ENCODE results near the gene KCNH6.

Gene KCNH6

GRCh38 chr17:63512896-63513644, 10.1 kb upstream of the KCNH6 start:
- Histone ChIP-seq H2BK120ac (ENCODE audit: low read depth, low read length) (no peak overlapping the region), H3K4me2 (ENCODE audit: low read length) (no peak overlapping the region), H3K79me1 (ENCODE audit: low read length) (no peaks in the 10 kb centered on the region), H3K23ac (ENCODE audit: low read length) (no peak overlapping the region), H3K4me3 (ENCODE audit: low read length) (no peak overlapping the region), H3K9ac (ENCODE audit: low read length) (no peak overlapping the region), H3K4me1 (ENCODE audit: control insufficient read depth, low read depth, low read length) (no peaks in the 10 kb centered on the region), H2AK5ac (ENCODE audit: low read length) (no peak overlapping the region), H2BK5ac (ENCODE audit: low read length) (no peak overlapping the region), H4K5ac (ENCODE audit: low read length) (no peak overlapping the region), H3K27ac (ENCODE audit: low read depth, low read length) (no peak overlapping the region), H3K18ac (ENCODE audit: low read length) (no peak overlapping the region), H3K36me3 (ENCODE audit: control insufficient read depth, insufficient read depth, low read length) (no peaks in the 10 kb centered on the region), H2BK15ac (replicated peaks; ENCODE audit: low read depth) (no peak overlapping the region), H3K79me2 (ENCODE audit: control insufficient read depth, insufficient read depth, low read length) (no peaks in the 10 kb centered on the region), H4K8ac (ENCODE audit: low read depth, low read length) (no peak overlapping the region), H3K4ac (ENCODE audit: low read depth, low read length) (no peak overlapping the region), H3K56ac (ENCODE audit: low read length) (no peak overlapping the region), H3K27me3 (ENCODE audit: insufficient read depth, low read length, poor library complexity) (no peaks in the 10 kb centered on the region)
- no peak for DNase-seq
- no CpG with 5 or more reads among the region's 7 CpGs for WGBS (ENCODE audit: extremely low coverage, insufficient coverage, low lambda C conversion rate)

- H3K56ac ChIP-seq (ENCODE audit: low read length) = no peak overlapping the region
- no peak overlapping the region for H2BK120ac ChIP-seq (ENCODE audit: low read depth, low read length)
- H3K18ac ChIP-seq (ENCODE audit: low read length) = no peak overlapping the region
- no peak overlapping the region for H2BK15ac ChIP-seq (replicated peaks; ENCODE audit: low read depth)
- no peak overlapping the region for H4K8ac ChIP-seq (ENCODE audit: low read depth, low read length)
- no peaks in the 10 kb centered on the region for H3K4me1 ChIP-seq (ENCODE audit: control insufficient read depth, low read depth, low read length)
- H3K36me3 ChIP-seq (ENCODE audit: control insufficient read depth, insufficient read depth, low read length) = no peaks in the 10 kb centered on the region
- WGBS (ENCODE audit: extremely low coverage, insufficient coverage, low lambda C conversion rate) = no CpG with 5 or more reads among the region's 3 CpGs
- H3K23ac ChIP-seq (ENCODE audit: low read length) = no peak overlapping the region
- H2AK5ac ChIP-seq (ENCODE audit: low read length) = no peak overlapping the region
- H3K27ac ChIP-seq (ENCODE audit: low read depth, low read length) = no peak overlapping the region
- no peak for DNase-seq
- no peak overlapping the region for H3K4me2 ChIP-seq (ENCODE audit: low read length)
- no peak overlapping the region for H3K9ac ChIP-seq (ENCODE audit: low read length)
- H3K79me2 ChIP-seq (ENCODE audit: control insufficient read depth, insufficient read depth, low read length) = no peaks in the 10 kb centered on the region
- no peak overlapping the region for H3K4me3 ChIP-seq (ENCODE audit: low read length)
- H2BK5ac ChIP-seq (ENCODE audit: low read length) = no peak overlapping the region
- no peaks in the 10 kb centered on the region for H3K27me3 ChIP-seq (ENCODE audit: insufficient read depth, low read length, poor library complexity)
- H3K79me1 ChIP-seq (ENCODE audit: low read length) = no peaks in the 10 kb centered on the region
- no peak overlapping the region for H4K5ac ChIP-seq (ENCODE audit: low read length)
- no peak overlapping the region for H3K4ac ChIP-seq (ENCODE audit: low read depth, low read length)
These were observed 8.7 kb upstream of the KCNH6 start for GRCh38 chr17:63514477-63514876.

DNA sequence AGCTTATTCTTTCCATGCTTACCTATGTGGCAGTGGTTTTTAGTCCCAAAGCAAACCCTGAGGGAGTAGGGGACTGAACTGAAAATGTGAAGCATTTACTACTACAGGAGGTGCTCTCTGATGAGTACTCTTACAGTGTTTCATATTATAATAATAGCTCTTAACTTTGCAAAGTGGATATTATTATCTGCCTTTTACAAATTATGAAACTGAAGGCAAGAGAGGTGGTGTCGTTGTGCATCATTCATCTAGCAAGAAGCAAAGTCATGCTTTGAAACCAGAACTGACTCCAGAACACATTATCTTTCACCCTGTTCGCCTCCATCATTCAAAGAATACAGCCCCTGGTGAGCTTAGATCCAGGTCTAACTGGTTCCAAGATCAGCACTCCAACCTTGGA, 8.2 kb upstream of the KCNH6 start:
- no peaks in the 10 kb centered on the region for H3K79me2 ChIP-seq (ENCODE audit: control insufficient read depth, insufficient read depth, low read length)
- H3K36me3 ChIP-seq (ENCODE audit: control insufficient read depth, insufficient read depth, low read length) = no peaks in the 10 kb centered on the region
- no CpG with 5 or more reads among the region's 2 CpGs for WGBS (ENCODE audit: extremely low coverage, insufficient coverage, low lambda C conversion rate)
- H3K79me1 ChIP-seq (ENCODE audit: low read length) = no peaks in the 10 kb centered on the region
- no peak overlapping the region for H3K23ac ChIP-seq (ENCODE audit: low read length)
- no peak overlapping the region for H3K27ac ChIP-seq (ENCODE audit: low read depth, low read length)
- no peak overlapping the region for H4K8ac ChIP-seq (ENCODE audit: low read depth, low read length)
- H2AK5ac ChIP-seq (ENCODE audit: low read length) = no peak overlapping the region
- no peak overlapping the region for H3K4me3 ChIP-seq (ENCODE audit: low read length)
- no peak overlapping the region for H2BK120ac ChIP-seq (ENCODE audit: low read depth, low read length)
- no peak overlapping the region for H4K5ac ChIP-seq (ENCODE audit: low read length)
- no peak overlapping the region for H2BK15ac ChIP-seq (replicated peaks; ENCODE audit: low read depth)
- H2BK5ac ChIP-seq (ENCODE audit: low read length) = no peak overlapping the region
- H3K4me2 ChIP-seq (ENCODE audit: low read length) = no peak overlapping the region
- H3K18ac ChIP-seq (ENCODE audit: low read length) = no peak overlapping the region
- H3K4me1 ChIP-seq (ENCODE audit: control insufficient read depth, low read depth, low read length) = no peaks in the 10 kb centered on the region
- H3K27me3 ChIP-seq (ENCODE audit: insufficient read depth, low read length, poor library complexity) = no peaks in the 10 kb centered on the region
- no peak overlapping the region for H3K4ac ChIP-seq (ENCODE audit: low read depth, low read length)
- H3K56ac ChIP-seq (ENCODE audit: low read length) = no peak overlapping the region
- H3K9ac ChIP-seq (ENCODE audit: low read length) = no peak overlapping the region
- no peak for DNase-seq

DNA sequence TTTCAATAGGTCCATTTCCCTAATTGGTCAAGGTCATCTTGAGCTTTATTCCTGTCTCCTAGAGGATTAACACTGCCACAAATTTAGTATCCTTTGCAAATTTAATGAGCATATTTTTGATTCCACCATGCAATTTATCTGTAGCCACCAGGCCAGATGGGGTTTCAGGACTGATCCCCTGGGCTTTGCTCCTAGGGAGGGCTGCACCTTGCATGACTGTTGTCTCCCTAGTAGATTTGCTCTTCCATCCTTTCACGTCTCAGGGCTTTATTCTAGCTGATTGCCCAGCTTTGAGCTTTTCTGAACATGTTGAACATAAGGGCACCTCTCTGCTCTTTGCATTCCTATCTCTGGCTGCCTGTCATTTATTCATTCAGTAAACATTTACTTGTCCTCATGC, 7.7 kb upstream of the KCNH6 start:
- no peak overlapping the region for H3K56ac ChIP-seq (ENCODE audit: low read length)
- H3K4me1 ChIP-seq (ENCODE audit: control insufficient read depth, low read depth, low read length) = no peaks in the 10 kb centered on the region
- H3K23ac ChIP-seq (ENCODE audit: low read length) = no peak overlapping the region
- H3K79me2 ChIP-seq (ENCODE audit: control insufficient read depth, insufficient read depth, low read length) = no peaks in the 10 kb centered on the region
- H3K4me2 ChIP-seq (ENCODE audit: low read length) = no peak overlapping the region
- H3K18ac ChIP-seq (ENCODE audit: low read length) = no peak overlapping the region
- WGBS (ENCODE audit: extremely low coverage, insufficient coverage, low lambda C conversion rate) = no CpG with 5 or more reads among the region's 1 CpG
- H3K27me3 ChIP-seq (ENCODE audit: insufficient read depth, low read length, poor library complexity) = no peaks in the 10 kb centered on the region
- H2AK5ac ChIP-seq (ENCODE audit: low read length) = no peak overlapping the region
- no peak overlapping the region for H2BK15ac ChIP-seq (replicated peaks; ENCODE audit: low read depth)
- DNase-seq = no peak
- no peak overlapping the region for H2BK5ac ChIP-seq (ENCODE audit: low read length)
- H3K27ac ChIP-seq (ENCODE audit: low read depth, low read length) = no peak overlapping the region
- H3K4ac ChIP-seq (ENCODE audit: low read depth, low read length) = no peak overlapping the region
- H3K36me3 ChIP-seq (ENCODE audit: control insufficient read depth, insufficient read depth, low read length) = no peaks in the 10 kb centered on the region
- no peak overlapping the region for H4K5ac ChIP-seq (ENCODE audit: low read length)
- no peak overlapping the region for H3K9ac ChIP-seq (ENCODE audit: low read length)
- no peaks in the 10 kb centered on the region for H3K79me1 ChIP-seq (ENCODE audit: low read length)
- no peak overlapping the region for H2BK120ac ChIP-seq (ENCODE audit: low read depth, low read length)
- no peak overlapping the region for H4K8ac ChIP-seq (ENCODE audit: low read depth, low read length)
- no peak overlapping the region for H3K4me3 ChIP-seq (ENCODE audit: low read length)

DNA sequence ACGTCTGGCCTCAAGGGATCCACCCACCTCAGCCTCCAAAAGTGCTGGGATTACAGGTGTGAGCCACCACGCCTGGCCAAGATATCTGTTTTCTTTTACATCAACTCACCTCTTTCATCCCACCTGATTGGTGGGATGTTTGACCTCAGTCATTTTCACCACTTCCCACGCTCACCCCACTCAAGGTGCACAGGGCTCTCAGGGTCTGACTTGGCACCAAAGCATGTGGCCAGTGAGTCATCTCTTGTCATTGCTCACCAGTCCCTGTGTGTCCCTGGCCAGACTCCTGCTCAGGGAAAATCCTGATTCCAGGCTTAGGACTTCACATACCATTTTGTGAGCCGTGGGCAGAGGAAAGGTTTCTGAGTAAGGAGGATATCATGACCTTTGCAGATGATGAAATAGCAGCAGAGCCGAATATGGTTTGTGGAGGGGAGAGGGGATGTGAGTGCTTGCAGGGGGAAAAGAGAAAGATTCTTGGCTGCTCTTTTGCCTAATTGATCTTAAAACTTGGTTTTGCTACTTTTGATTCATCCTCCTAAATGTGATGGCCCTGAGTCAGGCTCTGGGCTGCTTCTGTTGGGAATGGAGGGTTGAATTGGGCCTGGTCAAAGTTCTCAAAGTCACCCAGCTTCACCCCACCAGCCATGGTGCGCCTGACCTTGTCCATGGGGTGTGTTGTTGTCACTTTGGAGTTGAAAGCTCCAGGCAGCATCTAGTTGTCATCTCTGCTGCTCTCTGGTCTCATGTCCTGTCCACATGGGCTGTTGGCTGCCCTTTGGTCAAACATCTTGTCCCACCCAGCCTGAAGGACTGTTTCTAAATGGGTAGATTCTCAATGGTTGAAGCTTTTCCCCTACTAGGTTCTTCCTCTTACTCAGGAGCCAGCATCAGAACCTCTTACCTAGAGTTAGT, 6.0 kb upstream of the KCNH6 start:
- Histone ChIP-seq H4K8ac (ENCODE audit: low read depth, low read length) (no peak overlapping the region), H3K36me3 (ENCODE audit: control insufficient read depth, insufficient read depth, low read length) (no peaks in the 10 kb centered on the region), H3K9ac (ENCODE audit: low read length) (no peak overlapping the region), H3K4me3 (ENCODE audit: low read length) (no peak overlapping the region), H2BK5ac (ENCODE audit: low read length) (no peak overlapping the region), H3K18ac (ENCODE audit: low read length) (no peak overlapping the region), H3K4me2 (ENCODE audit: low read length) (no peak overlapping the region), H4K5ac (ENCODE audit: low read length) (no peak overlapping the region), H3K23ac (ENCODE audit: low read length) (no peak overlapping the region), H3K4ac (ENCODE audit: low read depth, low read length) (no peak overlapping the region), H3K27me3 (ENCODE audit: insufficient read depth, low read length, poor library complexity) (no peaks in the 10 kb centered on the region), H3K79me2 (ENCODE audit: control insufficient read depth, insufficient read depth, low read length) (no peaks in the 10 kb centered on the region), H3K56ac (ENCODE audit: low read length) (no peak overlapping the region), H2BK15ac (replicated peaks; ENCODE audit: low read depth) (no peak overlapping the region), H2BK120ac (ENCODE audit: low read depth, low read length) (no peak overlapping the region), H3K27ac (ENCODE audit: low read depth, low read length) (no peak overlapping the region), H3K4me1 (ENCODE audit: control insufficient read depth, low read depth, low read length) (no peaks in the 10 kb centered on the region), H3K79me1 (ENCODE audit: low read length) (no peaks in the 10 kb centered on the region), H2AK5ac (ENCODE audit: low read length) (no peak overlapping the region)
- no CpG with 5 or more reads among the region's 6 CpGs for whole genome bisulfite sequencing (ENCODE audit: extremely low coverage, insufficient coverage, low lambda C conversion rate)
- DNase-seq = peak; percentile 41
